Measurements from ENCODE around the gene THOC6. TPM values are rescaled to one million over a fixed set of nuclear protein-coding genes. Genes with fewer than 3 reads are reported as not detected.
A peak's percentile ranks its signal among the peaks of the same experiment; 100 is the strongest.

The THOC6 gene
- total and polyA plus RNA-seq, 9 of the 15 experiments (the other 6 are each of a cell fraction or from before 2014, with no cell fraction given), result 2.5 to 65.4 (median 42.3) TPM

DNA sequence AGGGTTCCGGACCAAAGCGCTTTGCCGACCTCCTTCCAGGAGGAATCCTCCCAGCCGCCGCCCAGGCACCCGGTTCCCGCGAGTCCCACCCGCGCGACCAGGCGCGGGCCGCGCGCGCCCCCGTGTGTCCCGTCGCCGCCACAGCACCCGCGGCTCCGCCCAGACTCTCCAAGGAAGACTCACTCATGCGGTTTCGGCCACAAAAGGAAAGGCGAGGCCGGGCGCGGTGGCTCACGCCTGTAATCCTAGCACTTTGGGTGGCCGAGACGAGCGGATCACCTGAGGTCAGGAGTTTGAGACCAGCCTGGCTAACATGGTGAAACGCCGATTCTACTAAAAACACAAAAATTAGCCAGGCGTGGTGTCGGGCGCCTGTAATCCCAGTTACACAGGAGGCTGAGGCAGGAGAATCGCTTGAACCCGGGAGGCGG, 40.1 kb upstream of the THOC6 start (continued):
- no peak for TF ChIP-seq ZSCAN32 (CRISPR knock-in tag; IDR thresholded peaks at IDR 0.05)
- TF ChIP-seq, protein P1, sequence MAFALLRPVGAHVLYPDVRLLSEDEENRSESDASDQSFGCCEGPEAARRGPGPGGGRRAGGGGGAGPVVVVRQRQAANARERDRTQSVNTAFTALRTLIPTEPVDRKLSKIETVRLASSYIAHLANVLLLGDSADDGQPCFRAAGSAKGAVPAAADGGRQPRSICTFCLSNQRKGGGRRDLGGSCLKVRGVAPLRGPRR (CRISPR knock-in tag; IDR thresholded peaks at IDR 0.05), result no peak
- TF ChIP-seq ERF (CRISPR knock-in tag; IDR thresholded peaks at IDR 0.05), result 0 out of 2 replicates have a peak, but pooled peaks have one; percentile 31
- TF ChIP-seq PHF8 (IDR thresholded peaks at IDR 0.05; ENCODE audit: borderline replicate concordance, low read length), result no peak
- no peak for TF ChIP-seq ETV6 (IDR thresholded peaks at IDR 0.05; ENCODE audit: borderline replicate concordance in 1 of 2, low read depth in 2 of 2, low read length in 1 of 2)
- 0 out of 2 replicates have a peak, but pooled peaks have one; percentile 63 for TF ChIP-seq ETV6 (CRISPR knock-in tag; IDR thresholded peaks at IDR 0.05; ENCODE audit: borderline replicate concordance)
- peak in 1 of 2 experiments; percentile 37; a peak in 1 of 4 replicates for TF ChIP-seq NONO (IDR thresholded peaks at IDR 0.05; ENCODE audit: low read depth in 2 of 2, low read length in 1 of 2)
- TF ChIP-seq RBM22 (IDR thresholded peaks at IDR 0.05; ENCODE audit: low read depth, low read length, poor library complexity, severe bottlenecking), result no peak
- peak; percentile 69; the same call in 1 of the 2 replicates for TF ChIP-seq ZBTB7A (IDR thresholded peaks at IDR 0.05; ENCODE audit: borderline replicate concordance, control insufficient read depth, low read depth, low read length)
- TF ChIP-seq, protein P2, sequence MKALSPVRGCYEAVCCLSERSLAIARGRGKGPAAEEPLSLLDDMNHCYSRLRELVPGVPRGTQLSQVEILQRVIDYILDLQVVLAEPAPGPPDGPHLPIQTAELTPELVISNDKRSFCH (CRISPR knock-in tag; IDR thresholded peaks at IDR 0.05), result no peak
- TF ChIP-seq, protein P2 (tag; IDR thresholded peaks at IDR 0.05), result peak; percentile 29; the same call in 1 of the 2 replicates
- 0 out of 2 replicates have a peak, but pooled peaks have one; percentile 18 for TF ChIP-seq ZNF766 (CRISPR knock-in tag; conservative IDR thresholded peaks at IDR 0.05)
- no peak for TF ChIP-seq TBL1XR1 (IDR thresholded peaks at IDR 0.05; ENCODE audit: low read length in 2 of 2)
- peak; percentile 73 for TF ChIP-seq MYC (IDR thresholded peaks at IDR 0.05; ENCODE audit: low read depth, low read length)
- no peak for TF ChIP-seq MYC (CRISPR knock-in tag; IDR thresholded peaks at IDR 0.05; ENCODE audit: borderline replicate concordance, low read depth)
- TF ChIP-seq, protein P3, sequence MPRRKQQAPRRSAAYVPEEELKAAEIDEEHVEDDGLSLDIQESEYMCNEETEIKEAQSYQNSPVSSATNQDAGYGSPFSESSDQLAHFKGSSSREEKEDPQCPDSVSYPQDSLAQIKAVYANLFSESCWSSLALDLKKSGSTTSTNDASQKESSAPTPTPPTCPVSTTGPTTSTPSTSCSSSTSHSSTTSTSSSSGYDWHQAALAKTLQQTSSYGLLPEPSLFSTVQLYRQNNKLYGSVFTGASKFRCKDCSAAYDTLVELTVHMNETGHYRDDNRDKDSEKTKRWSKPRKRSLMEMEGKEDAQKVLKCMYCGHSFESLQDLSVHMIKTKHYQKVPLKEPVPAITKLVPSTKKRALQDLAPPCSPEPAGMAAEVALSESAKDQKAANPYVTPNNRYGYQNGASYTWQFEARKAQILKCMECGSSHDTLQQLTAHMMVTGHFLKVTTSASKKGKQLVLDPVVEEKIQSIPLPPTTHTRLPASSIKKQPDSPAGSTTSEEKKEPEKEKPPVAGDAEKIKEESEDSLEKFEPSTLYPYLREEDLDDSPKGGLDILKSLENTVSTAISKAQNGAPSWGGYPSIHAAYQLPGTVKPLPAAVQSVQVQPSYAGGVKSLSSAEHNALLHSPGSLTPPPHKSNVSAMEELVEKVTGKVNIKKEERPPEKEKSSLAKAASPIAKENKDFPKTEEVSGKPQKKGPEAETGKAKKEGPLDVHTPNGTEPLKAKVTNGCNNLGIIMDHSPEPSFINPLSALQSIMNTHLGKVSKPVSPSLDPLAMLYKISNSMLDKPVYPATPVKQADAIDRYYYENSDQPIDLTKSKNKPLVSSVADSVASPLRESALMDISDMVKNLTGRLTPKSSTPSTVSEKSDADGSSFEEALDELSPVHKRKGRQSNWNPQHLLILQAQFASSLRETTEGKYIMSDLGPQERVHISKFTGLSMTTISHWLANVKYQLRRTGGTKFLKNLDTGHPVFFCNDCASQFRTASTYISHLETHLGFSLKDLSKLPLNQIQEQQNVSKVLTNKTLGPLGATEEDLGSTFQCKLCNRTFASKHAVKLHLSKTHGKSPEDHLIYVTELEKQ (CRISPR knock-in tag; IDR thresholded peaks at IDR 0.05), result no peak
- TF ChIP-seq, protein P4, sequence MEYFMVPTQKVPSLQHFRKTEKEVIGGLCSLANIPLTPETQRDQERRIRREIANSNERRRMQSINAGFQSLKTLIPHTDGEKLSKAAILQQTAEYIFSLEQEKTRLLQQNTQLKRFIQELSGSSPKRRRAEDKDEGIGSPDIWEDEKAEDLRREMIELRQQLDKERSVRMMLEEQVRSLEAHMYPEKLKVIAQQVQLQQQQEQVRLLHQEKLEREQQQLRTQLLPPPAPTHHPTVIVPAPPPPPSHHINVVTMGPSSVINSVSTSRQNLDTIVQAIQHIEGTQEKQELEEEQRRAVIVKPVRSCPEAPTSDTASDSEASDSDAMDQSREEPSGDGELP (CRISPR knock-in tag; IDR thresholded peaks at IDR 0.05; ENCODE audit: borderline replicate concordance), result peak; percentile 54; the same call in 1 of the 2 replicates
- no peak for TF ChIP-seq ZFP1 (CRISPR knock-in tag; IDR thresholded peaks at IDR 0.05)
- TF ChIP-seq, protein P5, sequence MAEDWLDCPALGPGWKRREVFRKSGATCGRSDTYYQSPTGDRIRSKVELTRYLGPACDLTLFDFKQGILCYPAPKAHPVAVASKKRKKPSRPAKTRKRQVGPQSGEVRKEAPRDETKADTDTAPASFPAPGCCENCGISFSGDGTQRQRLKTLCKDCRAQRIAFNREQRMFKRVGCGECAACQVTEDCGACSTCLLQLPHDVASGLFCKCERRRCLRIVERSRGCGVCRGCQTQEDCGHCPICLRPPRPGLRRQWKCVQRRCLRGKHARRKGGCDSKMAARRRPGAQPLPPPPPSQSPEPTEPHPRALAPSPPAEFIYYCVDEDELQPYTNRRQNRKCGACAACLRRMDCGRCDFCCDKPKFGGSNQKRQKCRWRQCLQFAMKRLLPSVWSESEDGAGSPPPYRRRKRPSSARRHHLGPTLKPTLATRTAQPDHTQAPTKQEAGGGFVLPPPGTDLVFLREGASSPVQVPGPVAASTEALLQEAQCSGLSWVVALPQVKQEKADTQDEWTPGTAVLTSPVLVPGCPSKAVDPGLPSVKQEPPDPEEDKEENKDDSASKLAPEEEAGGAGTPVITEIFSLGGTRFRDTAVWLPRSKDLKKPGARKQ (CRISPR knock-in tag; IDR thresholded peaks at IDR 0.05), result no peak
- no peak for TF ChIP-seq TCF7 (IDR thresholded peaks at IDR 0.05; ENCODE audit: borderline replicate concordance)
- TF ChIP-seq ZNF75A (CRISPR knock-in tag; IDR thresholded peaks at IDR 0.05), result no peak
- TF ChIP-seq SMAD2 (IDR thresholded peaks at IDR 0.05; ENCODE audit: low read depth, low read length), result no peak

All from K562 (cell line).